NCI-H460 (cell line): ENCODE results near the gene SH3RF3. TPM values are rescaled to one million over a fixed set of nuclear protein-coding genes. Genes with fewer than 3 reads are reported as not detected.
"Not testable (repeated sequence)": the region's sequence is repeated elsewhere in the genome, so short reads cannot be mapped to it uniquely, and the experiment has no call there.

Experiments
- DNase-seq: peaks from one replicate; pipeline ENCODE4 v3.0.0-alpha.2; 2016; ENCODE audit warnings: low read depth; ENCODE audit errors: extremely low read depth
- total RNA-seq: library from RNA; depleted of rRNA; stranded (reverse); fragments of >200 nt; shearing (Covaris generic); gene quantifications from 2 replicates; pipeline ENCODE4 v1.2.3, GENCODE V29; 2014

Gene SH3RF3
- total RNA-seq, 1 experiment from 2014 or later: 0.32 TPM

- DNase-seq: not testable (repeated sequence)
Measured at GRCh38 chr2:109117181-109117580, 11.8 kb upstream of the SH3RF3 start.

DNA sequence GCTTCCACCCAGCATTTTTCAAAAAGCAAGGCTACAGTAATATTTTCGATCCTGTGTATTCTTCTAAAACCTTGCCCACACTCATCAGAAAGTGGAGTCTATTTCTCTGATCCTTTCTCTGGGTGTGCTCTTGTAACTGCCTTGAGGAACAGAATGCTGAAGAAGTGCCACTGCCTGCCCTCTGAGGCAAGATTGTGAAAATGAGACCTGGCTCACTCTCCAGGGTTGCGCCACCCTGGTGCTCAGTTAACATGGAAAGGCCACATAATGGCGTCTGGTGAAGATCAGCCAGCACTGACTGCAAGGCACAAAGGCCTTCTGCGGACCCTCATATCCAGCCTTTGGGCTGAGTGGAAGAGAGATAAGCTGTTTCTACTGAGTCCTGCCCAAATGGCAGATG, 11.2 kb upstream of the SH3RF3 start:
- no peak for DNase-seq

GRCh38 chr2:109118321-109118720, 10.7 kb upstream of the SH3RF3 start:
- DNase-seq: no peak

DNA sequence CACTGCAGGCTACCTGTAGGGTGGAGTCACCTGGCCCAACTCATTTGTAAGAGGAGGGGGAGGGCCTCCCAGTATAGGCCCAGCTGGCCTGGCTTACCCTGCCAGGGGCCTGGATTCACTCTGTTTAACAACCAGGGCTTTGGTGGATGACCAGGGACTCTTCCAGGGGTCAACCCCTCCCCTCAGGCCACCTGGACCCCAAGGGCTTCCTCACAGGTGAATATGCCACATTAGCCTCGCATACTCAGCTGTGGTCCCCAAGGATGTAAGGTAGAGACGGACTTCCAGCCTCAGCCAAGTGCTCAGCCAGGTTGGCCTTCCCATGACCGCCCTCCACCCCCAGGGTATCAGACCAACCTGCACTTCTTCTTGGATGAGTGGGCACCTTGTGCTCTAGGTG, 8.8 kb upstream of the SH3RF3 start:
- no peak for DNase-seq

- not testable (repeated sequence) for DNase-seq
Measured at GRCh38 chr2:109120686-109121085, 8.3 kb upstream of the SH3RF3 start.

DNA sequence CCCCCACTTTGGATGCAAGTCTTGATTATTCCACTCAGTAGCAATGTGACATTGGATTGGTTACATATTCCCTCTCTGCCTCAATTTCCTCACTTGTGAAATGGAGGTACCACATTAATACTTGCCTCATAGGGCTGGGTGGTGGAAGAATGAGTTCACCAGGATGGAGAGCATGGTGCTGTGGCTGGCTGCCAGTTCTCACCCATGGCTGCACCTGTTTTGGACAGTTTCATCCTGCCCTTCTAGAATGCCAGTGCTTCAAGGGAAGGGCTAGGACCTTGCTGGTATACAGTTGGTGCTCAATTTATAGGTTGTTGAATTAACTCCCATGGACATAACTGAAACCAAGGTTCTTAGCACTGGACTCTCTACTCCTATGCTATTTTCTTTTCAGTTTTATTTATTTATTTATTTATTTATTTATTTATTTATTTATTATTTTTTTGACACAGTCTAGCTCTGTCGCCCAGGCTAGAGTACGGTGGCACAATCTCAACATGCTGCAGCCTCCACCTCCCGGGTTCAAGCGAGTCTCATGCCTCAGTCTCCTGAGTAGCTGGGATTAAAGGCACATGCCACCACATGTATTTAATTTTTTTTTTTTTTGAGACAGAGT, 5.3 kb upstream of the SH3RF3 start:
- DNase-seq: no peak

DNA sequence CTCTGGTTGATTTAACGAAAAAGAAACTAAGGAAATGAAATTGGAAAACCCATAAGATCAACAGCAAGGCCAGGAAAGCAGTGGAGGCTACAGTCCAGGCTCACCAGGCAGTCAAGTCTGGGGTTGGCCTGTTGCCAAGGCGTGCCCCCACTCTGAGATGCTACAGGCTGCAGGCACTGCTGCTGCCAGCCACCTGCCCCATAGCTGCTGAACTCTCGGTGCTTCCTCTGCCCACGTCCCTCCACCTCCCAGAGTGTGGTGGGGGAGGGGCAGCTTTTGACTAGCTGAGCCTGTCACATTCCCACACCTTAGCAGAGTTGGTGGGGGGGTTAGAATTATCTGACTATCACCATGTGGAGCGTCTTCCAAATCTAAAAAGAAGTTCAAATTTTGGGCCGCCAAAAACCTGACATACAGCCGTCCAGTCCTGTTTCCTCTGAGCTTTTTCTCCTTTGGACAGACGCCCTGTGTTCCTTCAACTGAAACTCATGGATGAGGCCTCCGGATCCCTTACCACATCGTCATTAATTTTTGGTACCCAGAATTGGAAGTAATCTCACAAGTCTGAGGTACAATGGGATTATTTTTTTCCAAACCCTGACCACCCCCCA, 3.9 kb upstream of the SH3RF3 start:
- DNase-seq: no peak

GRCh38 chr2:109125593-109126500, 3.2 kb upstream of the SH3RF3 start:
- DNase-seq: no peak

GRCh38 chr2:109126501-109126860, 2.5 kb upstream of the SH3RF3 start:
- DNase-seq: no peak

DNA sequence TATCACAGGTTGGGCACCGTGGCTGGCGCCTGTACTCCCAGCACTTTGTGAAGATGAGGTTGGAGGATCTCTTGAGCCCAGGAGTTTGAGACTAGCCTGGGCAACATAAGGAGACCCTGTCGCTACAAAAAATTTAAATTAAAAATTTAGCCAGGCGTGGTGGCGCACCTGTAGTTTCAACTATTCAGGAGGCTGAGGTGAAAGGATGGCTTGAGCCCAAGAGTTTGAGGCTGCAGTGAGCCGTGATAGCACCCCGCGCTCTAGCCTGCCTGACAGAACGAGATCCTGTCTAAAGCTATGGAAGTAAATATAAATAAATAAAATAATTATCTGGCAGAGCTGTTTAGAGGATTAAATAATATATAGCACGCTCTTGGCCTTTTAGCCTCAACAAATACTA, 1.4 kb upstream of the SH3RF3 start:
- DNase-seq: no peak

DNA sequence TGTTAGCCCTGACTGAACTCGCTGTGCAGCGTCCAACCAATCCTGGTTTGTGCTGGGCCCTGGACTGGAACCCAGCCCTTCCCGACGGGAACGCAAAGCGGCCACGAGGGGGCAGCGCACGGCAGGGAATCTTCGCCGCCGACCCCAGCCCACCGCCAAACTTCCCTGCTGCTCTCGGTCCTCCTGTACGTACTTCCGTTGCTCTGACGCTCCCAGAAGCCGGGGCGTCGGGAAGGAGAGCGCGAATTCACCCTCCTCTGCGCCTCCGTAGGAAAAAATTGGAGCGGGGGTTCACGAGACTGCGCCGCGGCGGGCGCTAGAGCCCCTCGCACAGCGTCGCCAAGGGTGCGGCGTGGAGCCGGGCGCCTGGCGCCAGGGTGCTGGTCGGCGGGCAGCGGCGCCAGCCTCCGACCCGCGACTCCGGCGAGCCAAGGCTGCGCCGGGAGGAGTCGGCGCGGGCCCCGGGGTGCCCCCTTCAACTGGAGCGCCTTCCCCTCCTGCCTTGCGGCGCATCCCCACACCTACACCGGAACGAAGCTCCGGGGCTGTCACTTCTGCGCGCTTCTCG, 873 bp upstream of the SH3RF3 start:
- DNase-seq: peak; percentile 57

DNA sequence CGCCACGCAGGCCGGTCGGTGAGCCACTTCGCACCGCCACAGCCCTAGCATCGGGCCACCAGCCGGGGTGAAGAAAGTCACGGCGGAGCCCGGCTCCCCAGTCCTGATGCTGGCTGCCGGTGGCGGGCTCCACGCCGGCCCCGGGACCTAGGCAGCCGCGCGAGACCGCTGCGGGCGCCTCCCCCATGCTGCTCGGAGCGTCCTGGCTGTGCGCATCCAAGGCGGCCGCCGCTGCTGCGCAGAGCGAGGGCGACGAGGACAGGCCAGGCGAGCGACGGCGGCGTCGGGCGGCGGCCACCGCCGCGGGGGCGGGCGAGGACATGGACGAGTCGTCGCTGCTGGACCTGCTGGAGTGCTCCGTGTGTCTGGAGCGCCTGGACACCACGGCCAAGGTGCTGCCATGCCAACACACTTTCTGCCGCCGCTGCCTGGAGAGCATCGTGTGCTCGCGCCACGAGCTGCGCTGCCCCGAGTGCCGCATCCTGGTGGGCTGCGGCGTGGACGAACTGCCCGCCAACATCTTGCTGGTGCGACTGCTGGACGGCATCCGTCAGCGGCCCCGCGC, 433 bp downstream of the SH3RF3 start:
- DNase-seq: no peak

- DNase-seq: no peak
Measured at GRCh38 chr2:109129921-109130722, 1.1 kb downstream of the SH3RF3 start.

DNA sequence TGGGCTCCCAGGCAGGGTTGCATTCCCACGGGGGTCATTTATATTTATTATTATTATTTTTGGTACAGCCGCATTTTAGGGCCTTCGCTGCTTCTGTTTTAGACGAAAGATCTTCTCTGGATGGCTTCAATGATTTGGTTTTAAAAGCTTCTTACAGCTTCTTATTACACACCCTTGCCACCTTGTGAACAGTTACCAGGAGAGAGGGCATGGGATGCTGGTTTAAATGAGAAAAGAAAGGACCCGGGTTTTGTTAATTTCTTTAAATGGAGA, 1.7 kb downstream of the SH3RF3 start:
- DNase-seq: no peak

DNA sequence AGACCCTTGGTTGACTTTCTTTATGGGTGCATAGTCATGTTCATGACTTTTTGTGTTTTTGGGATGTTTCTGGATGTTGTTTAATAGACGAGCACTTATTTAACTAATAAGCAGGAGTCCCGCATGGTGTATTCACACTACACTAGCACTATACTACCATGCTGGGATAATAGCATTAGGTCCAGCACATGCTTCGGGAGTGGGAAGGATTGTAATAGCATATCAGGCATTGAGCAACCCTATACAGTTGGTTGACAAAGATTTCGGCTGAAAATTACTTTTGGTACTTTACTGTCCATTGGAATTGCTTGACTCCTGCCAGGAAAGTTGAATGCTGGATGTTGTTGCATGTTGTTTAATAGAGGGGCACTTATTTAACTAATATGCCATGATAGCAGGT, 2.8 kb downstream of the SH3RF3 start:
- no peak for DNase-seq

DNA sequence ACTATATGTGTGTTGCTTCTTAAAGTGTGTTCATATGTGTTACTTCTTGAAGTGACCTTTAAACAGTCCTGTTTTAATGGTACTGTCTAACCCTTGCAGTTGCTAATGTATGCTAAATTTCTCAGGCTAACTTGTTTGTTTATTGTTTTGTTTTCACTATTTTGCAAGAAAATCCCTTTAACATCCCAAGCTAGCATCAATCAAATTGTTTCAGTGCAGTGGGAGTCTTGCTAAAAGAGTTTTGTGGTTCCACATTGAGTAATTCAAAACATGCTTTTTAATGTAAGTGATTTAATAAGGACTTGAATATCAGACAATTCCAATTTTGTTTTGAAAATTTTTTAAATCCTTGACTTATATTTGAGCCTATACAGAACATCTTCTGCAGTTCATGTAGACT, 3.6 kb downstream of the SH3RF3 start:
- no peak for DNase-seq

GRCh38 chr2:109133746-109134145, 4.7 kb downstream of the SH3RF3 start:
- no peak for DNase-seq

DNA sequence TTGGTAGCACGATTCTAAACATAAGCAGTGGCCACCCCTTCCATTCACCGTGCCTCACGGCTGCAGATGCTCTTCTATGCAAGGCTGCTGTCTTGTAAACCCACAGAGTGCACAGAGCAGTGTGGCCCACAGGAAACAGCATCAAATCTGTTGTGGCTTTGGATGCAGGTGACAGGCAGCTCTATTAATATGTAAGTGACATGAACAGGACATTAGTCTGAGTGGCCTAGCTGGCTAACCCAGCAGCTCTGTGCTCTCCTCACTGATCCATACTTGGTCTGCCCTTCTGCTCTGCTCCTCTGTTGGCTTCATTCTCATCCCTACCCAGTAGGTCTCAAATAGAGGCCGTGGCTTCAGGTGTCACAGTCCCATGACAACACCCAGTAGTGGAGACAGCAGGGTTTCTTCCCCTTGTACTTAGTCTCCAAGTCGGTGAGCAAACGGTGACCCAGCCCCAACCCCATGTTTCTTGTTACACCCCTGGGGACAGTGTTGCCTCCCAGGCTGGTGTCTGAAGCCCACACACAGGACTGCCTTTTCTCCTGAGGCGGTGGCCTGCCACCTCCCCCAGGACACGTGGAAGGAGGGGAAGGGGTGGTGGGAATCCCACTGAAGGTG, 5.8 kb downstream of the SH3RF3 start:
- no peak for DNase-seq

GRCh38 chr2:109135359-109136197, 6.6 kb downstream of the SH3RF3 start:
- no peak for DNase-seq
